Stimulated activated CD4-positive, alpha-beta T cell treated with anti-CD3 and anti-CD28 coated beads, Interleukin-4, amount 100 ng/mL, for 4 hours (primary cell): Measurements from ENCODE around the gene VWA5A.

ENCODE experiments used
- DNase-seq, 2 experiments: peaks; one replicate each; pipeline ENCODE4 v3.0.0-alpha.2; 2020

The VWA5A gene

DNA sequence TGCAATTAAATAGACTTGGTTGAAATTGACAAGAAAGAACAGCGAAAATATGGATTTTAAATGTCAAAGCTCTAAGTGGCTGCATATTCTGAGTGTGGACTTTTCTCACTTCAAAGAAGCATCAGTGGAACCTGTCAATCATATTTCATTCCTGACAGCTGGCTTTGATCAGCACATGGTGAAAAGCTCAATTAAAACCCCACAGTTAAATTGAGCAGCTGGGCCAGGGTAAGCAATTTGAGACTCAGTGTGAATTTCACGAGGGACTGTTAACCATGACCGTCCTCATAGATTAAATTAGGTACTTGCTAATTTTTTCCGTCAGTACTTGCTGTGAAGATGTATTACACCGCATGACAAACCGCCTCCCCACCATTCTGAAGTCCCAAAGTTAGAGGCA is 56.9 kb downstream of the VWA5A start:
- DNase-seq, result no peak

DNA sequence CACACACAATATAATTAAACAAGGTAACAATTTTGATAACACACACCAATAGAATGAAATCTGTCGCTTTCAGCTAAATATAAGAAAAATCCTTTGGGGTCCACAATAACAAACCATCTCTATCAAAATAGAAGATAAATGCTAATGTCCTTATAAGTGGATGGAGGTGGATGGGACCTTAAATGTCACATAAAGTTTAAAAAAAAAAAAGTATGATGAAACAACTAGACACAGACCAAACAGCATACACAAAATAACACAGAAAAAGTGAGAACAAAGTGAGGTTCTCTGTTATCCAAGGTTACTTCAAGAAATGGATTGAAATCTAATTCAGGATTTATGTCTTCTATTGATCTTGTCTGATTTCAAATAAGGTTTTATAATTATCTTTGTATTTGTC is 57.3 kb downstream of the VWA5A start:
- DNase-seq, result no peak

DNA sequence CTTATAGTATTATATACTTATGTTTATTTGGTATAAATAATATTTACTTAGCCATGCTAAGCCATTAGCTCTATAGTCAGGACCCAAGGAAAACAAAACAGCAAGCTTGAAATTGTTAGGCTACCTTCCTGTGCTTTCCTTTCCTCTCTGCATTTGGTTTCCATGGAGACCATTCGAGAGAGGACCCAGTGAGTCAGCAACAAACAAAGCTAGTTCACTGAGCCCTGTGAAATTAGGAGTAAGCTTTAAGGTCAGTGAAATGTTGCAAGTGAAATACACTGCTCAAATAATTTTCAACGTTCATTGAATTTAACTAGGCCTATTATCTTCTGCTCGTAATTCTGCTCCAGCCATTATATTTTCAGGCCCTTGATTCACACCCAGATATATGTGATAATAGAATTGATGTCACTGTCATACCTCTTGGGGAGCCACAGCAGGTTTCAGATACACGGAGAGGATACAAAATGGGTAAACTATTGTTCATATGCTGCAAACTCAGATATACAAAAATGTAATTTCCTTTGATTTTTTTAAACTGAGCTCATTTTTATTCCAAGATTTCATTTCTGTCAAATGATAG is 58.8 kb downstream of the VWA5A start:
- no peak for DNase-seq

DNA sequence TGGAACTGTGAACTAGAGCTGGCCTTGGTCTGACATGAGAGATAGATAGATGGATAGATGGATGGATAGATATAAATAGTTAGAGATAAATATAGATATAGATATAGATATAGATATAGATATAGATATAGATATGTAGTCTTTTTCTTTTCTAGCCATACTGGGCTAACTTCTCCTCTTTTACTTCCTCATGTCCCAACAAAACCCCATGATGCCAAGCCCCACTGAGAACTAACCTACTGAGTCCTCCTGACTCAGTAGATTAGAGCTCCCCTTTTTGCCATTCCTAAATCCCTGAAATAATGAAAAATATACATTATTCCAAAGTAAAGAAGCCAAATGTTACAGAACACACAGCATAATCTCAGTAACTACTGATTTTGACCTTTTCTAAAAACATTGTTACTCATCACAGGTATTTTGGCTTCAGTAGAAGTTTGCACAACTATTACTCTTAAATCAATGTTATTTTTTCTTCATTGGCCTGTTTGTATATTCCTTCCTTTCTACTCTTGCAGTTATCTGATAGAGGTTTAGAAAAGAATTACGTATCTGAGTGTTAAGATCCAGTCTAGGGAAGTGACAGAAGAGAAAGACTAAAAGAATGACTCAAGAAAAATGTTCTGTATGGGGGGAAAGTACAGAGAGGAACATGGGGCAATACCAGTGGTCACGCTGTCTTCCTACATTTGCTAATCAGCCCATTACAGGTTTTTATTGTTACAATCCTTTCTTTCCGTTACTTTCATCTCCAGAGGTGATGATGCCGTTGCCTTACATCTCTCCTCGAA is 61.9 kb downstream of the VWA5A start:
- no peak for DNase-seq

DNA sequence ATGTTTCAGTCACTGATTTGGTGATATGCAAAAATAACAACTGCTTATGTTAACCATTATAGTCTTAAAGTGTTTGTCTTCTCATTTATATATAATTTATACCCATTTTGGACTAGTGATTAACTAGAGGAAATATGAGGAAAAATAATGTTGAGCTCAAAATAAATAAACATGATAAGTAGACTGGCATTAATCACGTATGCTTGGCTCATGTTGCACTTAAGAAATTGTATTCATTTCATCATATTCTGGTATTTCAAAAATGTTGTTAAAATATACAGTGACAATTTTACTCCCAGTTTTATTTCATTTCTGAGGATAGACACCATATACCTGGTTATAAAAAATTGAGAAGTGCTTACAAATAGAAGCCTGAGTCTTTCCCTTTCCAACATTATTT is 64.1 kb downstream of the VWA5A start:
- DNase-seq, result no peak

DNA sequence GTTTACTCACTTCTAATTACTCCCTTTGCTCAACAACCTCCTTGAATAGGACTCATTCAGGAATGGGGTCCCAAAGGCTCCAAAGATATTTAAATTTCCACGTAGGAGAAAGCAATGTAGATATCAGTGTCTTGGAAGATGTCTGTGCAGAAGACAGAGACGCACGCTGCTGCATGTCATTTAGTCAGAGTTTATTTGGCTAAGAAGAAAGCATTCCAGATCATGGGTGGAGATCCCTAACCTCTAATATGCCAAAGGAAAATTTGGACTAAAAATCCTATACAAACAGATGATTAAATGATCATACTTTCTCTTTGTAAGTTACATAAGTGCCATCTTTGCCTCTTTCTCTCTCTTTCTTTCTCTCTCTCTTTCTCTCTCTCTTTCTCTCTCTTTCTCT is 67.8 kb downstream of the VWA5A start, which contains the start of gene OR10D3:
TSS of gene OR10D3 (plus strand) at position 278 of the 400 bp plus-strand sequence. CDS start 1,925 bp downstream, outside the sequence.
- DNase-seq, result no peak

DNA sequence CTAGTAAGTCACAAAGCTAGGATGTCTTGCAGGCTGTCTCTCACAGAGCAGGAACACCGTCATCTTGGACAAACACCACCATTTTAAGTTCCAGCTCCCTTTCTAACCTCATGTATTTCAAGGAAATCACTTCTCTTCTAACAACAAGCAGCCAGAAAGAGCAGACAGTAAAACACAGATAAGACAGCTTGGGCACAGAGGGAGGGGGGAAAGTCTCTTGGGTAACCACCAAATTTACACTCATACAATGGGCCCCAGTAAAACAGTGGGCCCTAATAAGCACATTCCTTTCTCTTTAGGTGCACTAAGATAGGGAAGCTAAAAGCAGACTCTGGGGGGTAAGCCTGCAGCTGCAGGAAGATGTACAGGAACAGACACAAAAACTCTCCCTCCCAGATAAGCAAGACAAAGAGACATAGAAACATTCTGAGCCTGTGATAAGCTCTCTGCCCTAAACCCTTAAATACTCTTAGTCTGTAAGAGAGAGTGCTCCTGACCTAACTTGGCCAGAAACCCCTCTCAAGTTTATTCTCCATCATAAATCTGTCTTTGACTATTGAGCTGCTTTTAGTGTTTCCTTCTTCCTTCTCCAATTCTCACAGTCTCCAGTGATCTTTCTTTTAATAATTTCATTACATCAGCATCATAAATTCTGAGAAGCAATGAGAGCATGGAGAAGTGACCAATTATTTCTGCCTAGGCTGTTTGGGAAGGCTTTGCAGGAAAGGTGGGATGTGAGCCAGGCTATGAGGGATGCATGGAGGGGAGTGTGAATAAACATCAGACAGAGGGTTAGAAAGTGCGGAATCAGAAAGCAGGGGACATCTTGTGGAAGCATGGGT is 75.3 kb downstream of the VWA5A start:
- no peak for DNase-seq

DNA sequence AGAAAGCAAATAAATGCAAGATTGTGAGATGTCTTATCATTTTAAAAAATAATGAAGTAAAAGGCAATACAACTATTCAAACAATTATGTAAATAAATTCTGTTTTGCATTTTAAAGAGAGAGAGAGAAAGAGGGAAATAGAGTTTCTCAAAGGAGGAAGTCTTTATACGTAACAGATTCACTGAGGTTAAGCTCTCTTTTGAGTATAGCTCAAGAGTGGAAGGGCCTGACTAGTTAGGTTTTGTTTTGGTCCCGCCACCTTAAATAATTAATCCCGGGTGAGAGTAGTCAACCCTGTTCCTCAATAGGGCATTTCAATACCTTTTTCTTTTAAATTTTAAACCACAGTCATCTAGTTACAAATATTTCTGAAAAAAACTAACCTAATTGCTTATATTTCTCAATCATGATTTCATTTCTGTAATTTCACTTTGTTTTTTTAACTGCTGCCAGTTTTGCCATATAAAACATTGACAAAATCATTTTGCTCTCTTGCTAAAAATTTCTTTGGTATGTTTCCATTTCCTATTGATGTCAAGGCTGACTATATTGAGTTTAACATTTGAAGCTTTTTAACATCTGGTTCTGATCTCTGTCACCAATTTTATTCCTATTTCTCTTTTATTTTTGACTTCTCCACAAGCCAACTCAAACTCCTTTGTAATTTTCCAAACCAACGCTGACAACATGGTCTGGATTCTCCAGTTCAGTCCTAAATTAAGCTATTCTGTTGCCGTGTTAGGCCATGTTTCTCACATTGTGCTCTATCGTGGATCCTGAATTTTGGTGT is 78.2 kb downstream of the VWA5A start:
- no peak for DNase-seq

DNA sequence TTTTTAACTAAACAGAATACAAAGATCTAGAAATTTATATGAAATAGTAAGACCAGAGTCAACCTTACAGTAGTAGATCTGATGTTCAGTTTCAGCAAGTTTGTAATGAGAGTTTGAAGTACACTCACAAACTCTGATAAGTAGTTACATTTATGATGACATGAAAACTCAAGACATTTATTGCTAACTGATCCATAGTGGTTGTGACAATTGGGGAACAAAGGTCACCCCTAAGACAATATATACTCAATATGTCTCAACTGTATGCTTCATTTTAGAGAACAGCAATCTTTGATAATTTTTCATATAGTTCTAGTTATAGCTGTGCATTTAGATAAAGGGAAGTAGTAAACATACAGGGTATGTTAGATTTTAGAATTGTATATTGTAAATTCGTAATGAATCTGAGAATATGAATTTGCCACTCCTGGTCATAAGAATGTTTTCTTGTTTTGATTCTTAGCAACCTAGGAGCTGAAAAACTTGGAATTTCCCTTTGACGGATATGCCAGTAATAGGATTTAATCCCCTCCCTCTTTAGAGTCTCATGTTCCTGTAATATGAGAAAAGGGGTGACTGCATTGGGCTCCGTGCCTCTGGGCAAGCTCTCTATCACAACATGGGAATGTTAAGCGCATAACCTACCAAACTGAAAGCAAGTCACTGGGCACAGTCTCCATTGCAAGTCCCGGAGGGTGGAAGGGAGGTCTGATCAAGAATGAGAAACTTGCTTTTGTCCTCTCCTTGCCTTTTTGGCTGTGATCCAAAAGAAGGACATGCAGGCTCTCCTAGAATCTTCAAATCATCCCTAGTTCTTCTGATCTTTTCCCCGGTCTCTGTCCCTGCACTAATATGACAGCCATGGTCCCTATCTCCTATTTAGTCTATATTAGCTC is 79.3 kb downstream of the VWA5A start:
- DNase-seq, result no peak

DNA sequence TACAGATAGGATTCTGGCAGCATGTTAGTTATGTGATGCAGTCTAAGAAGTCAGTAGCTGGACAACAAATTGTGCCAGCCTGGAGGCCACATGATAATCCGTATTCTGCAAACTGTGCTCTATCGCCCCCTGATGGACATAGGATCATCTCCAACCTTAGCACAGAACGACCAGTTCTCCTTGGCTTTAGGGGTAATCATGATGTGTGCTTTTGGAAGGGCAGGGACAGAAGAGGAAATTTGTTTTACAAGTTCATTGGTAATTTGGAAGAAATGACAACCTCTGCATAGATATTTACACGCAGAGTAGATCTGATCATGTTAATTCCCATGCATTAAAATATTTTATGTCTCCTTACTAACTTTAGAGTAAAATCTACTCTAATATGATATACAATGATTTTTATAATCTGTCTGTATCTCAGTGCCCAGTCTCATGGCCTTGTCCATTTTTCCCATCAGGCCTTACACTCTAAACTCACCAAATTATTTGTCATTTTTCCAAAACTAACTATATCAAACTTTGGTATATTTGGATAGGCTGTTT is 80.0 kb downstream of the VWA5A start:
- DNase-seq, result peak in 1 of 2 experiments; percentile 18
